Erythroblast (primary cell): ENCODE results near the gene ATOH8.

Experiments used
- GATA1 ChIP-seq: IDR thresholded peaks from 2 replicates; pipeline ENCODE4 v1.6.1; 2011; ENCODE audit warnings: low read depth, mild to moderate bottlenecking, control low read depth, low read length, moderate library complexity
- POLR2A ChIP-seq: IDR thresholded peaks from 2 replicates; pipeline ENCODE4 v1.6.1; 2011; ENCODE audit warnings: mild to moderate bottlenecking, low read length

GRCh38 chr2:85797263-85797660 is 43.5 kb downstream of the ATOH8 start:
- no peak for TF ChIP-seq POLR2A
- no peak for TF ChIP-seq GATA1
